HepG2 (cell line): ENCODE measurements around the gene LRRC73. TPM values are rescaled to one million over a fixed set of nuclear protein-coding genes. Genes with fewer than 3 reads are reported as not detected.
A peak's percentile ranks its signal among the peaks of the same experiment; 100 is the strongest.

Experiments
- ELF4 ChIP-seq: sonication (generic); formaldehyde crosslinking; IDR thresholded peaks from 2 replicates; pipeline ENCODE4 v1.5.0; 2020; ENCODE audit warnings: missing genetic modification reagents, mild to moderate bottlenecking, moderate library complexity, borderline replicate concordance
- GLI4 ChIP-seq: sonication (generic); formaldehyde crosslinking; IDR thresholded peaks from 2 replicates; pipeline ENCODE4 v1.5.1; 2020; ENCODE audit warnings: missing genetic modification reagents, mild to moderate bottlenecking, moderate library complexity, borderline replicate concordance
- HNRNPH1 ChIP-seq: fragments of 200-400 bp; formaldehyde crosslinking; optimal IDR thresholded peaks from 2 replicates; pipeline ENCODE3; 2017; ENCODE audit warnings: mild to moderate bottlenecking, low read depth, low read length
- JUN ChIP-seq: sonication (generic); formaldehyde crosslinking; IDR thresholded peaks from 2 replicates; pipeline ENCODE4 v1.4.0; 2020; ENCODE audit warnings: mild to moderate bottlenecking, missing genetic modification reagents
- KLF16 ChIP-seq, 2 experiments: sonication (generic) in 1 of 2; formaldehyde crosslinking in 1 of 2; IDR thresholded peaks; 2 replicates each; pipeline versions ENCODE4 v1.6.1 to v1.8.0; 2016 to 2023; ENCODE audit warnings: missing genetic modification reagents in 2 of 2, missing compliant biosample characterization in 1 of 2
- NFE2L1 ChIP-seq: sonication (generic); formaldehyde crosslinking; IDR thresholded peaks from 2 replicates; pipeline ENCODE4 v1.4.0; 2020; ENCODE audit warnings: missing genetic modification reagents, mild to moderate bottlenecking, borderline replicate concordance
- PHF21A ChIP-seq: sonication (generic); formaldehyde crosslinking; IDR thresholded peaks from 2 replicates; pipeline ENCODE4 v1.5.0; 2020; ENCODE audit warnings: mild to moderate bottlenecking, missing genetic modification reagents
- RBFOX2 ChIP-seq: fragments of 200-400 bp; formaldehyde crosslinking; IDR thresholded peaks from 2 replicates; pipeline ENCODE4 v1.6.1; 2017; ENCODE audit warnings: low read depth, mild to moderate bottlenecking, low read length
- RBM22 ChIP-seq: fragments of 200-400 bp; formaldehyde crosslinking; optimal IDR thresholded peaks from 2 replicates; pipeline ENCODE3; 2017; ENCODE audit warnings: mild to moderate bottlenecking, low read length, moderate library complexity
- RBM39 ChIP-seq: fragments of 200-400 bp; formaldehyde crosslinking; IDR thresholded peaks from one replicate; pipeline ENCODE4 v1.6.1; 2018; ENCODE audit warnings: antibody characterized with exemption, mild to moderate bottlenecking, low read depth, low read length; ENCODE audit not compliant: poor library complexity, severe bottlenecking
- SIN3B ChIP-seq: fragments of 150-350 bp; IDR thresholded peaks from 2 replicates; pipeline ENCODE4 v1.6.1; 2014; ENCODE audit warnings: low read length
- TGIF2 ChIP-seq: IDR thresholded peaks from 2 replicates; pipeline ENCODE4 v1.6.1; 2016; ENCODE audit warnings: control low read depth, missing compliant biosample characterization
- XRCC5 ChIP-seq: fragments of 200-400 bp; formaldehyde crosslinking; optimal IDR thresholded peaks from 2 replicates; pipeline ENCODE3; 2017; ENCODE audit warnings: mild to moderate bottlenecking, low read length
- ZKSCAN5 ChIP-seq: sonication (generic); formaldehyde crosslinking; IDR thresholded peaks from 2 replicates; pipeline ENCODE4 v1.5.1; 2020; ENCODE audit warnings: mild to moderate bottlenecking, missing genetic modification reagents
- ZNF160 ChIP-seq: sonication (generic); formaldehyde crosslinking; IDR thresholded peaks from 2 replicates; pipeline ENCODE4 v1.8.0; 2022; ENCODE audit warnings: mild to moderate bottlenecking, inconsistent platforms, missing genetic modification reagents
- ZNF234 ChIP-seq: sonication (generic); formaldehyde crosslinking; conservative IDR thresholded peaks from 2 replicates; pipeline ENCODE4 v1.5.1; 2020; ENCODE audit warnings: mild to moderate bottlenecking, missing genetic modification reagents
- ZNF556 ChIP-seq: sonication (generic); formaldehyde crosslinking; IDR thresholded peaks from 2 replicates; pipeline ENCODE4 v1.4.0; 2020; ENCODE audit warnings: mild to moderate bottlenecking, missing genetic modification reagents, borderline replicate concordance
- ZNF605 ChIP-seq: sonication (generic); formaldehyde crosslinking; IDR thresholded peaks from 2 replicates; pipeline ENCODE4 v1.8.0; 2022; ENCODE audit warnings: mild to moderate bottlenecking, missing genetic modification reagents
- ZNF709 ChIP-seq: sonication (generic); formaldehyde crosslinking; IDR thresholded peaks from 2 replicates; pipeline ENCODE4 v1.5.0; 2020; ENCODE audit warnings: mild to moderate bottlenecking, missing genetic modification reagents
- ZSCAN25 ChIP-seq: sonication (generic); formaldehyde crosslinking; IDR thresholded peaks from 2 replicates; pipeline ENCODE4 v1.8.0; 2022; ENCODE audit warnings: mild to moderate bottlenecking, missing genetic modification reagents
- polyA plus RNA-seq, 8 experiments: library from polyadenylated mRNA; depleted of rRNA in 3 of 8; stranded (reverse) in 7 of 8; unstranded in 1 of 8; fragments of >200 nt; fragmentation: Illumina TruSeq in 4 of 8; extraction: Trizol in 4 of 8; gene quantifications; 2 replicates each; pipeline versions ENCODE4 v1.2.1 to v1.2.3, GENCODE V29; 2011 to 2016; ENCODE audit warnings: low read depth in 4 of 8, missing spikeins in 1 of 8, mixed read lengths in 1 of 8; ENCODE audit not compliant: insufficient read depth in 1 of 8
- total RNA-seq, 5 experiments: library from RNA; depleted of rRNA; stranded (reverse); fragments of >200 nt; fragmentation: Illumina TruSeq; extraction: Trizol; gene quantifications; 2 replicates each; pipeline ENCODE4 v1.2.3, GENCODE V29; 2016; ENCODE audit warnings: low read depth in 1 of 5
- TF ChIP-seq, protein P1 (sequence below): sonication (generic); formaldehyde crosslinking; conservative IDR thresholded peaks from 2 replicates; pipeline ENCODE4 v1.8.0; 2022; ENCODE audit warnings: low read depth, missing genetic modification reagents
- TF ChIP-seq, protein P2 (sequence below): IDR thresholded peaks from 2 replicates; pipeline ENCODE4 v1.6.1; 2016; ENCODE audit warnings: low read depth, borderline replicate concordance
- TF ChIP-seq, protein P3 (sequence below), 2 experiments: sonication (generic) in 1 of 2; formaldehyde crosslinking in 1 of 2; IDR thresholded peaks; 2 replicates each; pipeline versions ENCODE4 v1.4.0 to v1.6.1; 2018 to 2020; ENCODE audit warnings: missing genetic modification reagents in 2 of 2, borderline replicate concordance in 1 of 2, low read depth in 1 of 2, mild to moderate bottlenecking in 1 of 2, missing biosample characterization in 1 of 2
- TF ChIP-seq, protein P4 (sequence below): sonication (generic); formaldehyde crosslinking; IDR thresholded peaks from 2 replicates; pipeline ENCODE4 v1.4.0; 2020; ENCODE audit warnings: mild to moderate bottlenecking, missing genetic modification reagents, borderline replicate concordance

LRRC73 gene
- total and polyA plus RNA-seq, 2 of the 13 experiments (the other 11 are each of a cell fraction or from before 2014, with no cell fraction given) = 0.11 to 0.12 TPM

DNA sequence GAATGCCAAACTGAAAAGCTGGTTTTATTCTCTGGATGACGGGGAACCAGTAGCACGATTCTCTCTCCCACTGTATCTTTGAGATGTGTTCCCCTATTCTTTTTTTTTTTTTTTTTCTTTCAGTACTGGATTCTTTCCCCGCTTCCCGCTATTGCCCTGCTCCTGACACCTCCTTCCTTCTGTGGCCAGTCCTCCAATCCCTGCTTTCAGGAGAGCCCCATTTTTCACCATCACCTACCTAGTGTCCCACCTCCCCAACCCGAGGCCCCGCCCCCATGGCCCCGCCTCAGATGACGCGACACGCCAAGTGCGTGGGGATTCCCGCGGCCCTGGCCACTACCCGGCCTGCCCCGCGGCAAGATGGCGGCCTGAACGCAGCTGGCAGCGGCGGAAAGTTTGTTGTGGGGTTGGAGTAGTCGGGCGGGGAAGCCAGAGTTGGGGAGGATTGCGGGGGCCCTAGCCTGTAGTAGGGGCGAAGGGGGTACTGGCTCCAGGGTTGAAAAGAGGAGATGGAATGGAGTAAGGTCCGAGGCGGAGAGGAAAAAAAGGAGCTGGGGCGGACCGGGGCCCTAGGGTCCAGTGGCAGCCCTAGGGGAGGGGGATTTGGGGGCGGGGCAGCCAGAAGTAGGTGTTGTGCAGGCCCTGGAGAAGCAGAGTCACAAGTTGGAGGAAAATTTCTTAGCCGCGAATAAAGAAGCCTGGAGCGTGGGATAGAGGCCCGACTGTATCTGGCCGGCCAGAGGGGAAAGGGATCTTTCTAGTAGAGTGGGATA, 32.7 kb downstream of the LRRC73 start, which contains the start of gene TJAP1 (continued):
- no peak for TF ChIP-seq HNRNPH1
- 0 out of 2 replicates have a peak, but pooled peaks have one; percentile 45 for TF ChIP-seq PHF21A (CRISPR knock-in tag)
- TF ChIP-seq, protein P1, sequence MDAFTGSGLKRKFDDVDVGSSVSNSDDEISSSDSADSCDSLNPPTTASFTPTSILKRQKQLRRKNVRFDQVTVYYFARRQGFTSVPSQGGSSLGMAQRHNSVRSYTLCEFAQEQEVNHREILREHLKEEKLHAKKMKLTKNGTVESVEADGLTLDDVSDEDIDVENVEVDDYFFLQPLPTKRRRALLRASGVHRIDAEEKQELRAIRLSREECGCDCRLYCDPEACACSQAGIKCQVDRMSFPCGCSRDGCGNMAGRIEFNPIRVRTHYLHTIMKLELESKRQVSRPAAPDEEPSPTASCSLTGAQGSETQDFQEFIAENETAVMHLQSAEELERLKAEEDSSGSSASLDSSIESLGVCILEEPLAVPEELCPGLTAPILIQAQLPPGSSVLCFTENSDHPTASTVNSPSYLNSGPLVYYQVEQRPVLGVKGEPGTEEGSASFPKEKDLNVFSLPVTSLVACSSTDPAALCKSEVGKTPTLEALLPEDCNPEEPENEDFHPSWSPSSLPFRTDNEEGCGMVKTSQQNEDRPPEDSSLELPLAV (CRISPR knock-in tag) = peak; percentile 21; the same call in 1 of the 2 replicates
- 0 out of 2 replicates have a peak, but pooled peaks have one; percentile 60 for TF ChIP-seq ZNF160 (CRISPR knock-in tag)
- TF ChIP-seq KLF16 (CRISPR knock-in tag; IDR thresholded peaks at IDR 0.05) = no peak
- 0 out of 2 replicates have a peak, but pooled peaks have one; percentile 36 for TF ChIP-seq JUN
- no peak for TF ChIP-seq ZSCAN25 (CRISPR knock-in tag)
- TF ChIP-seq RBM22 = no peak
- no peak for TF ChIP-seq NFE2L1 (CRISPR knock-in tag)
- TF ChIP-seq, protein P2, sequence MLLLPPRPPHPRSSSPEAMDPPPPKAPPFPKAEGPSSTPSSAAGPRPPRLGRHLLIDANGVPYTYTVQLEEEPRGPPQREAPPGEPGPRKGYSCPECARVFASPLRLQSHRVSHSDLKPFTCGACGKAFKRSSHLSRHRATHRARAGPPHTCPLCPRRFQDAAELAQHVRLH = no peak
- TF ChIP-seq TGIF2 (CRISPR knock-in tag) = peak; percentile 68
- TF ChIP-seq ZNF234 (CRISPR knock-in tag) = no peak
- peak; percentile 92 for TF ChIP-seq RBFOX2
- TF ChIP-seq ELF4 (CRISPR knock-in tag) = no peak
- peak; percentile 56 for TF ChIP-seq RBM39
- TF ChIP-seq, protein P3, sequence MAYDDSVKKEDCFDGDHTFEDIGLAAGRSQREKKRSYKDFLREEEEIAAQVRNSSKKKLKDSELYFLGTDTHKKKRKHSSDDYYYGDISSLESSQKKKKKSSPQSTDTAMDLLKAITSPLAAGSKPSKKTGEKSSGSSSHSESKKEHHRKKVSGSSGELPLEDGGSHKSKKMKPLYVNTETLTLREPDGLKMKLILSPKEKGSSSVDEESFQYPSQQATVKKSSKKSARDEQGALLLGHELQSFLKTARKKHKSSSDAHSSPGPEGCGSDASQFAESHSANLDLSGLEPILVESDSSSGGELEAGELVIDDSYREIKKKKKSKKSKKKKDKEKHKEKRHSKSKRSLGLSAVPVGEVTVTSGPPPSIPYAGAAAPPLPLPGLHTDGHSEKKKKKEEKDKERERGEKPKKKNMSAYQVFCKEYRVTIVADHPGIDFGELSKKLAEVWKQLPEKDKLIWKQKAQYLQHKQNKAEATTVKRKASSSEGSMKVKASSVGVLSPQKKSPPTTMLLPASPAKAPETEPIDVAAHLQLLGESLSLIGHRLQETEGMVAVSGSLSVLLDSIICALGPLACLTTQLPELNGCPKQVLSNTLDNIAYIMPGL (CRISPR knock-in tag; IDR thresholded peaks at IDR 0.05; ENCODE audit: borderline replicate concordance in 1 of 2, low read depth in 1 of 2) = peak; percentile 69 to 78; a peak in 2 of 4 replicates
- TF ChIP-seq ZKSCAN5 (CRISPR knock-in tag) = 0 out of 2 replicates have a peak, but pooled peaks have one; percentile 34
- TF ChIP-seq, protein P4, sequence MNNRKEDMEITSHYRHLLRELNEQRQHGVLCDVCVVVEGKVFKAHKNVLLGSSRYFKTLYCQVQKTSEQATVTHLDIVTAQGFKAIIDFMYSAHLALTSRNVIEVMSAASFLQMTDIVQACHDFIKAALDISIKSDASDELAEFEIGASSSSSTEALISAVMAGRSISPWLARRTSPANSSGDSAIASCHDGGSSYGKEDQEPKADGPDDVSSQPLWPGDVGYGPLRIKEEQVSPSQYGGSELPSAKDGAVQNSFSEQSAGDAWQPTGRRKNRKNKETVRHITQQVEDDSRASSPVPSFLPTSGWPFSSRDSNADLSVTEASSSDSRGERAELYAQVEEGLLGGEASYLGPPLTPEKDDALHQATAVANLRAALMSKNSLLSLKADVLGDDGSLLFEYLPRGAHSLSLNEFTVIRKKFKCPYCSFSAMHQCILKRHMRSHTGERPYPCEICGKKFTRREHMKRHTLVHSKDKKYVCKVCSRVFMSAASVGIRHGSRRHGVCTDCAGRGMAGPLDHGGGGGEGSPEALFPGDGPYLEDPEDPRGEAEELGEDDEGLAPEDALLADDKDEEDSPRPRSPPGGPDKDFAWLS (CRISPR knock-in tag) = no peak
- TF ChIP-seq ZNF709 (CRISPR knock-in tag) = 0 out of 2 replicates have a peak, but pooled peaks have one; percentile 30
- peak; percentile 71; the same call in 1 of the 2 replicates for TF ChIP-seq ZNF605 (CRISPR knock-in tag)
- peak; percentile 90; the same call in 1 of the 2 replicates for TF ChIP-seq ZNF556 (CRISPR knock-in tag)
- no peak for TF ChIP-seq GLI4 (CRISPR knock-in tag)
- TF ChIP-seq XRCC5 = no peak
- TF ChIP-seq SIN3B = peak; percentile 86
